ENCODE data around the gene LIMS2.

The LIMS2 gene, protein sequence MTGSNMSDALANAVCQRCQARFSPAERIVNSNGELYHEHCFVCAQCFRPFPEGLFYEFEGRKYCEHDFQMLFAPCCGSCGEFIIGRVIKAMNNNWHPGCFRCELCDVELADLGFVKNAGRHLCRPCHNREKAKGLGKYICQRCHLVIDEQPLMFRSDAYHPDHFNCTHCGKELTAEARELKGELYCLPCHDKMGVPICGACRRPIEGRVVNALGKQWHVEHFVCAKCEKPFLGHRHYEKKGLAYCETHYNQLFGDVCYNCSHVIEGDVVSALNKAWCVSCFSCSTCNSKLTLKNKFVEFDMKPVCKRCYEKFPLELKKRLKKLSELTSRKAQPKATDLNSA

GRCh38 chr2:127675331-127676261 is at the start of gene LIMS2:
Gene LIMS2, minus strand, starts transcription at chr2:127675530. Its CDS starts 506 bp downstream, at chr2:127675024.
- no peak for TF ChIP-seq CTCF (IDR thresholded peaks at IDR 0.05; ENCODE audit: extremely low read depth, missing control alignments)
- DNase-seq (ENCODE audit: low spot score), result no peak

- no peak for TF ChIP-seq CTCF (IDR thresholded peaks at IDR 0.05; ENCODE audit: extremely low read depth, missing control alignments)
- no peak for DNase-seq (ENCODE audit: low spot score)
Observed at GRCh38 chr2:127722807-127723206, 47.5 kb upstream of the LIMS2 start.

GRCh38 chr2:127721978-127722355 is 46.6 kb upstream of the LIMS2 start:
- no peak for DNase-seq (ENCODE audit: low spot score)
- TF ChIP-seq CTCF (IDR thresholded peaks at IDR 0.05; ENCODE audit: extremely low read depth, missing control alignments), result no peak

- no peak for DNase-seq (ENCODE audit: low spot score)
- no peak for TF ChIP-seq CTCF (IDR thresholded peaks at IDR 0.05; ENCODE audit: extremely low read depth, missing control alignments)
Observed at GRCh38 chr2:127721311-127721977, 46.1 kb upstream of the LIMS2 start.

DNA sequence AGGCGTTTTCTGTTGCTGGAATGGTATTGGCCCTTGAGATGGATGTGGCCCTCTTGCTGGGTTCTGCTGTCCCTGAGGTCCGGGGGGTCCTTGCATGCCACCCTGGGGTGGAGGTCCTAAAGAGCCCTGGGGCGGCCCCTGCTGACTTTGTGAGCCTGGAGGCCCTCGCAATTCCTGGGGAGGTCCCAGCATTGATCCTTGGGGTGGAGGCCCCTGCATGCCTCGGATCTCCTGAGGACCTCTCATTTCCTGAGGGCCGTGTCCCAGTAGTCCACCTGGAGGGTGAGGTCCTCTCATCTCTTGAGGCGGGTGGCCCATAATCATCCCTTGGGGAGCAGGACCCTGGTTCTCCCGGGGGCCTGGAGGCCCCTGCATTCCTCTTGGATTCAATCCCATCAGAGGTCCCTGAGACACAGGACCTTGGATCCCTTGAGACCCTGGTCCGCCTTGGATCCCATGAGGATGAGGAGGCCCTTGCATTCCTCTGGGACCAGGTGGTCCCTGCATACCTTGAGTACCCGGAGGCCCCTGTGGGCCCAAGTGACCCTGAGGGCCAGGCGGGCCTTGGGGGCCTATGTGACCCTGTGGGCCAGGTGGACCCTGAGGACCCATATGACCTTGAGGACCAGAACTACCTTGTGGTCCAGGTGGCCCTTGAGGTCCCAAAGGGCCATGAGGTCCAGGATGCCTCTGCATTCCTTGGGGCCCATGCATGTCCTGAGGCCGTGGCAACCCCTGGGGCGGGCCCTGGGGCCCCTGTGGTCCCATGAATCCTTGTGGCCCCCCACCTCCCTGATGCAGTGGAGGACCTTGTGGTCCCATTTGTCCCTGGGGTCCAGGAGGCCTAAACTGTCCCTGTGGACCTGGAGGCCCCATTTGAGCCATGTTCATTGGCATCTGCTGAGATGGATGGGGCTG is 44.2 kb upstream of the LIMS2 start:
- TF ChIP-seq CTCF (IDR thresholded peaks at IDR 0.05; ENCODE audit: extremely low read depth, missing control alignments), result no peak

GRCh38 chr2:127718271-127718670 is 42.9 kb upstream of the LIMS2 start:
- TF ChIP-seq CTCF (IDR thresholded peaks at IDR 0.05; ENCODE audit: extremely low read depth, missing control alignments), result no peak
- no peak for DNase-seq (ENCODE audit: low spot score)

More for the DNA sequence above, 44.2 kb upstream of the LIMS2 start:
- DNase-seq (ENCODE audit: low spot score), result no peak
